Epithelial cell of prostate (primary cell): Measurements from ENCODE around the gene MAMDC2.
"Not testable (repeated sequence)": the region's sequence is repeated elsewhere in the genome, so short reads cannot be mapped to it uniquely, and the experiment has no call there.

Experiments
- DNase-seq: peaks from one replicate; pipeline ENCODE4 v3.0.0-alpha.2; 2011; ENCODE audit warnings: low read depth, low spot score
- H3K27ac ChIP-seq: fragments of 450-650 bp; 2 replicates; pipeline ENCODE4 v1.5.1; 2017; ENCODE audit warnings: mild to moderate bottlenecking

MAMDC2 gene

DNA sequence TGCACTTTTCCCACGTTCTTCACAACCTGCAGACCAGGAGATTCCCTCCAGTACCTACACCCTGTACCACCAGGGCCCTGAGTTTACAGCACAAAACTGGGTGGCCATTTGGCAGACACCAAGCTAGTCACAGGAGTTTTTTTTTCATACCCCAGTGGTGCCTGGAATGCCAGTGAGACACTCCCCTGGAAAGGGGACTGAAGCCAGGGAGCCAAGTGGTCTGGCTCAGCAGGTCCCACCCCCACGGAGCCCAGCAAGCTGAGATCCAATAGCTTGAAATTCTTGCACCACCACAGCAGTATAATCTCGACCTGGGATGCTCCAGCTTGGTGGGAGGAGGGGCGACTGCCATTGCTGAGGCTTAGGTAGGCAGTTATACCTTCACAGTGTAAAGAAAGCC, 188.8 kb downstream of the MAMDC2 start:
- no peak for DNase-seq

GRCh38 chr9:70234208-70234607, 190.6 kb downstream of the MAMDC2 start:
- not testable (repeated sequence) for DNase-seq, H3K27ac ChIP-seq

More for the DNA sequence above, 188.8 kb downstream of the MAMDC2 start:
- H3K27ac ChIP-seq, result no peak overlapping the region

DNA sequence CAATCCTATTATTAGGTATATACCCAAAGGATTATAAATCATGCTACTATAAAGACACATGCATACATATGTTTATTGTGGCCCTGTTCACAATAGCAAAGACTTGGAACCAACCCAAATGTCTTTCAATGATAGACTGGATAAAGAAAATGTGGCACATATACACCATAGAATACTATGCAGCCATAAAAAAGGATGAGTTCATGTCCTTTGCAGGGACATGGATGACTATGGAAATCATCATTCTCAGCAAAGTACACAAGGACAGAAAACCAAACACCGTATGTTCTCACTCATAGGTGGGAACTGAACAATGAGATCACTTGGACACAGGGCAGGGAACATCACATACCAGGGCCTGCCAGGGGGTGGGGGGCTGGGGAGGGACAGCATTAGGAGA, 202.3 kb downstream of the MAMDC2 start:
- not testable (repeated sequence) for DNase-seq, H3K27ac ChIP-seq

GRCh38 chr9:70250221-70250620, 206.6 kb downstream of the MAMDC2 start:
- H3K27ac ChIP-seq, result no peak overlapping the region
- no peak for DNase-seq

DNA sequence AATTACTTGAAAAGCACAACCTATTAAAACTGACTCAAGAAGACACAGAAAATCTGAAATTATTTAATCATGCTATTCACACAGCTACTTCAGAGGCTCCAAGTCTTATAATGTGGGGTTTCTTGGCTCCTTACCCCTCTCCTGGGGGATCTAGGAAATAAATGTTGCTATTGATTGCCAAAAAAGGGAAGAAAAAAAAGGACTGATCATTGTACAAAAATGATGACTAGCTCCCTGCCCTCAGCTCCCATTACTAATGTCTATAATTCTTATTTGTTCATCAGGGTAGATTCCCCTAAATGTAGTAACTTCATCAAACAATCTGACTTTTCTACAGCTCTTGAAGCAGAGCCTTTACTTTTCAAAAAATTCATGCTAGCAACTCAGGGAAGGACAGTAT, 211.8 kb downstream of the MAMDC2 start:
- H3K27ac ChIP-seq, result peak overlapping the region; percentile 94
- no peak for DNase-seq

- no peak for DNase-seq
Observed at GRCh38 chr9:70256123-70256551, 212.5 kb downstream of the MAMDC2 start.

DNA sequence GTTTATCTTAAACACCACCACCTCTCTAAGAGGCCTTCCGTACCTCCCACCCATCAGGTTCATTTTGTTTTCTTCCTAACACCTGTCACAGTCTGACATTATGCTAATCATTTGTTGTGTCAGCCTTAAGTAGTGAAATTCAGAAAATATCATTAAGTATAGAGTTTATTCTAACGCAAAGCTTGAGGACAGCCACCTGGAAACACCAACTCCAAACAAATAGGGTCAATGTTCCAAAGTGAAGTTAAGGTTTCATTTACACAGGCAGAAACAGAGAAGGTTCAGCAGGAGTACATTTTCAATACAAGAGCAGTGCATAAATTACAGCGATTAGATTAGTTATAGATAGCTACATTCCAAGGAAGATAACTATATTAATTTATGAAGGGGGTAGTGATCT, 213.9 kb downstream of the MAMDC2 start:
- DNase-seq, result no peak
- peak overlapping the region; percentile 94 for H3K27ac ChIP-seq

More at GRCh38 chr9:70256123-70256551, 212.5 kb downstream of the MAMDC2 start:
- H3K27ac ChIP-seq, result peak overlapping the region; percentile 94

- DNase-seq, result peak; percentile 8
- H3K27ac ChIP-seq, result peak overlapping the region; percentile 94
Observed at GRCh38 chr9:70257991-70258691, 214.5 kb downstream of the MAMDC2 start.

GRCh38 chr9:70258692-70259511, 215.3 kb downstream of the MAMDC2 start, which contains the start of gene SMC5:
SMC5 (plus strand) TSS chr9:70258978; CDS start chr9:70259079, 101 bp downstream.
- DNase-seq, result peak; percentile 64
- H3K27ac ChIP-seq, result peak within 1 kb of the TSS; percentile 94

DNA sequence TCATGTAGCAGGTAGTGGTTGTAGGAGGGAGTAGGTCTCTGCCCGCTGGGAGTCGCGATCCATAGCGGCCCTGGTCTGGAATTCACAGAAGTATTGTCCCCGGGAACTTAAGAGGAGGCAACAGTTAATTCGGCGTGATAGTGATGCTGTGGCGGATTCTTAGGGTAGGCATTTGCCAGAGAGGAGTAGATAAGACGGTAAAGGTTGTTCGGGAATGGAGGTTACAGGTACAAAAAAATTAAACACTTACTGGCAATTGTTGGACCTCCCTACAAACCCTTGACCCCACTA, 215.8 kb downstream of the MAMDC2 start:
- H3K27ac ChIP-seq, result peak overlapping the region; percentile 94
- no peak for DNase-seq

DNA sequence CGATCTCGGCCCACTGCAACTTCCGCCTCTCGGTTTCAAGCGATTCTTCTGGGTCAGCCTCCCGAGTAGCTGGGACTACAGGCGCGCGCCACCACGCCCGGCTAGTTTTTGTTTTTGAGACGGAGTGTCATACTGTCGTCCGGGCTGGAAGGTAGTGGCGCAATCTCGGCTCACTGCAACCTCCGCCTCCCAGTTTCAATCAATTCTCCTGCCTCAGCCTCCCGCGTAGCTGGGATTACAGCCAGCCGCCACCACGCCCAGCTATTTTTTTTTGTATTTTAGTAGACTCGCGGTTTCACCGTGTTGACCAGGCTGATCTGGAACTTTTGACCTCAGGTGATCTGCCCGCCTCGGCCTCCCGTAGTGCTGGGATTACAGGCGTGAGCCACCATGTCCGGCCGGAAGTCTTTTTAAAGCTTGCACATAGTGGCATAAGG, 216.4 kb downstream of the MAMDC2 start:
- H3K27ac ChIP-seq, result peak overlapping the region; percentile 94
- no peak for DNase-seq

GRCh38 chr9:70260606-70261005, 217.0 kb downstream of the MAMDC2 start:
- DNase-seq, result no peak
- H3K27ac ChIP-seq, result no peak overlapping the region

DNA sequence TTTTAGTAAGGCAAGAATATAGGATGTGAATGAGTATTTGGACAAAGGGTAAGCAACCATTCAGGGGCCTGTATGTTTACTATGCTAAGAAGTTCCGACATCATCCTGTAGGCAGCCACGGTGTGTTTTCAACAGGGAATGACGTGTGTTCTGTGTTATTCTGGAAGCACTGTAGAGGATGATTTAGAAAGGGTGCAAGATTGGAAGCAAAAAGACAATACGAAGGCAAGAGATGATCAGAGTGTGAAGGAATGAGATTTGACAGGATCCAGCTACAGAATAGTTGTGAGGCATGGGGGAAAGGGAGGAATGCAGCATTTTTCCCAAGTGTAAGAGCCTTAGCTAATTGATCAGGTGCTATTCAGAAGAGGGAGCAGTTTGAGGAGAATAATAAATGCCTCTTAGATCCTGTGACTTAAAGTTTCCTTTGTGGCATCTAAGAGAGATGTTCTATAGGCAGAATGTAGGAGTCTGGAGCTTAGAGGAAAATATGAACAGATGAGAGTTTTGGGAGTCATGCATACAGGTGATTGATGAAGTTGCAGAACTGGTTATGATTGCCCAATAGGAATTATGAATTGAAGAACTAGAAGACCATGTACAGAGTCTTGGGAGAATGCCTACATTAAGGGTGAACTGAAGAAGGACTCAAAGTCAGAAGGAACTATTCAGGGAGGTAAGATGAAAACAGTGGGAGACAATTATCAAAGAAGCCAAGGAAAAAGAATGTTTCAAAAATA, 217.7 kb downstream of the MAMDC2 start:
- no peak overlapping the region for H3K27ac ChIP-seq
- no peak for DNase-seq

GRCh38 chr9:70262366-70262765, 218.7 kb downstream of the MAMDC2 start:
- H3K27ac ChIP-seq, result peak overlapping the region; percentile 48
- DNase-seq, result no peak

DNA sequence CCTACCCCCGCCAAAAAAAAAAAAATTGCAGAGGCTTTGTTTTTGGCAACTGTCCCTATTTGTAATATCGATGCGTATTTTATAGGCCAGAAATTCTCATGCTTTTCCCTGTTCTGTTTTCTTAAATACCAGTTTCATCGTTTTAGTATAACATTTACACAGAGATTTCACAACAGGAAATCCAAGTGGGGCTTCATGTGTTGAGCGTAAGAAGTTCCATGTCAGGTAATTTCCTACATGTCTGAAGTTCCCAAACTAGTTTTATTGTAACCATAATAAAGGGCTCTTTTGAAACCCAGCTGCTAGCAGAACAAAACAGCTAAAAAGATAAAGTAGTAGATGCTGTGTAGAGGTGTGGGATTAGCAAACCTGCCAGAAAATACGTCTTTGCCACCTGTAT, 219.3 kb downstream of the MAMDC2 start:
- no peak for DNase-seq
- H3K27ac ChIP-seq, result peak overlapping the region; percentile 48

DNA sequence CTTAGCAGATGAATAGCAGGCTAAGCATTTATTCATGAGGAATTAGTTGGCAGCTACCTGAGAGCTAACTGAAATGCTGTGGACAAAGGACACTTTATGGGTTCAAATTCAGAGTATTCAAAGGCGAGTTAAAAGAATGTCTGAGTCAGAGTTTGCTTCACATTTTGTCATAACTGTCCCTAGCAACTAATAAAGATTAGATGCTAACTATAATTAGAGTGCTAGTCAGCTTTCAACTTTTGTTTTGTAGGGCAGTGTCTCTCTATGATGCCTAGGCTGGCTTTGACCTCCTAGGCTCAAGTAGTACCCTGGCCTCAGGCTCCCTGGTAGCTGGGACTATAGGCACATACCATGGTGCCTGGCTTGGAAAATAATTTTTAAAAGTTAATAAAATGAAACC, 219.8 kb downstream of the MAMDC2 start:
- peak; percentile 20 for DNase-seq
- peak overlapping the region; percentile 48 for H3K27ac ChIP-seq
